ENCODE results near the gene ABAT.
A peak's percentile ranks its signal among the peaks of the same experiment; 100 is the strongest.
"Not testable (repeated sequence)": the region's sequence is repeated elsewhere in the genome, so short reads cannot be mapped to it uniquely, and the experiment has no call there.

Gene ABAT

DNA sequence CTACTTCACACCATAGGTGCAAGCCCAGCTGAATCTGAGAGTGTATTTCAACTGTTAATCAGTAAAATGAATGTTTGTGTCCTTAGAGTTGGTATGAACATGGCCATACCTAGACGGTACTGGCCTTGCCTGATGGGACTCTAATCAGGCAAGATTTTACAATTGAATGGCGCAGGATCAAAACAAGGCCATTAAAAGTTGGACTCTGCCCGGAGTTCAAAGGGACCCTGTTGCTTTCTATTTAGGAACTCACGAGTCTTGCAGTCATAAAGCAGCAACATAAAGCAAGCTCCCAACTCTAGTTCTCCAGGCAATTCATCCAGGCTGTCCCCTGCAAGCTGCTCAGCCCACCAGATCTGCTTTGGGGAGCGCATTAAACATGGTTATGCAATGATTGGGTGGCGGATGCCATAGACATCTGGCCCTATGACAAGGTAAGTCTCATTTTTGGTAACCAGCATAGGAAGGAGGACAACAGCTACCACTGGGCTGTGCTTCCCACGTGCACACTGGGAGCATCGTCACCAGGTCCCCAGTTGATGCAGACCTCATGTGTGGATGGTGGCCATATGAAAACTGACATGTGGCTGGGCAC, 114.3 kb downstream of the ABAT start:
- H3K9me3 ChIP-seq (ENCODE audit: control insufficient read depth, insufficient read depth, low read depth, low read length) = no peaks in the 10 kb centered on the region
- no peak overlapping the region for H3K4me3 ChIP-seq (ENCODE audit: low read depth, low read length)
- no peaks in the 10 kb centered on the region for H3K27me3 ChIP-seq (ENCODE audit: control insufficient read depth, insufficient read depth, low read length)
- no peak overlapping the region for H3K27ac ChIP-seq (ENCODE audit: low read depth, low read length)
- no peak overlapping the region for H3K9ac ChIP-seq (ENCODE audit: low read length)
- H3K4me1 ChIP-seq (ENCODE audit: control insufficient read depth, insufficient read depth, low read length) = no peaks in the 10 kb centered on the region
- H3K36me3 ChIP-seq (ENCODE audit: control insufficient read depth, insufficient read depth, low read length) = no peaks in the 10 kb centered on the region

DNA sequence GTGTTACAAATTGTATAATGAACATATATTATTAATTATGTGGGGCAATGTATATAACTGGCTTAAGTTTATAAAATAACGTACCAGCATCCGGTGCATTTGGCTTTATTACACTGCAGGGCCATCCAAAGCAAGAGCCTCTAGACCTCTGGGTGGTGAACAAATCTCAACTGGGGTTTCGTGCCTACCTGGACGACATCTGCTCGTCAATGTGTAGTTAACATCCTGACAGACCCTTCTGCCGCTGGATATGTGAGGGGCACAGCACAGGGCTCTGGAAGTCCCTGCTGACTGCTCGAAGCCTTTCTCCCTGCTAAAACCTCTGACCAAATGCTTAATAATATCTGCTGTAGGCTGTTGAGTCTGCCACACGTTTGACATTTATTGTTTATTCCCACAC, 120.7 kb downstream of the ABAT start:
- Histone ChIP-seq H3K36me3 (ENCODE audit: control insufficient read depth, insufficient read depth, low read length) (peaks cover 14% of the 10 kb centered on the region), H3K4me1 (ENCODE audit: control insufficient read depth, insufficient read depth, low read length) (peaks cover 12% of the 10 kb centered on the region), H3K4me3 (ENCODE audit: low read depth, low read length) (no peak overlapping the region), H3K9ac (ENCODE audit: low read length) (no peak overlapping the region), H3K9me3 (ENCODE audit: control insufficient read depth, insufficient read depth, low read depth, low read length) (no peaks in the 10 kb centered on the region), H3K27me3 (ENCODE audit: control insufficient read depth, insufficient read depth, low read length) (no peaks in the 10 kb centered on the region), H3K27ac (ENCODE audit: low read depth, low read length) (no peak overlapping the region)

DNA sequence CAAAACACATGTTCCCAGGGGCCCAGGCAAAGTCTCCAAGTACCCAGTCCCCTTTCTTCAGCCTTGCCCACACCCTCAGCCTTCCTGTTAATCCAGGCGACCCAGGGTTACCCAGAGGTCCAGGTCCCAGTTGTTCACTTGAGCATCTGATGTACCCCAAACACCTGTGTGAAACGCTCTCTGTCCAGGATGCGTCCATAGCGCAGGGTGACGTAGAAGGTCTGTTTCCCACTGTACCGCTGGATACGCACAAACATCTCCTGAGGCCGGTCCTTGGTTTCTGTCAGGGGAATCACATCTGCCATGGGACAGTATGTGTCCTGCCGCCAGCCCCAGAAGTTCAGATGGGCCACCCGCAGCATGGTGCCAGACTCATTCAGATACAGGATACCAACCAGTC, 121.4 kb downstream of the ABAT start:
- H3K27me3 ChIP-seq (ENCODE audit: control insufficient read depth, insufficient read depth, low read length) = no peaks in the 10 kb centered on the region
- H3K36me3 ChIP-seq (ENCODE audit: control insufficient read depth, insufficient read depth, low read length) = peaks cover 18% of the 10 kb centered on the region
- H3K27ac ChIP-seq (ENCODE audit: low read depth, low read length) = no peak overlapping the region
- H3K9ac ChIP-seq (ENCODE audit: low read length) = no peak overlapping the region
- H3K9me3 ChIP-seq (ENCODE audit: control insufficient read depth, insufficient read depth, low read depth, low read length) = no peaks in the 10 kb centered on the region
- no peak overlapping the region for H3K4me3 ChIP-seq (ENCODE audit: low read depth, low read length)
- peaks cover 12% of the 10 kb centered on the region for H3K4me1 ChIP-seq (ENCODE audit: control insufficient read depth, insufficient read depth, low read length)

DNA sequence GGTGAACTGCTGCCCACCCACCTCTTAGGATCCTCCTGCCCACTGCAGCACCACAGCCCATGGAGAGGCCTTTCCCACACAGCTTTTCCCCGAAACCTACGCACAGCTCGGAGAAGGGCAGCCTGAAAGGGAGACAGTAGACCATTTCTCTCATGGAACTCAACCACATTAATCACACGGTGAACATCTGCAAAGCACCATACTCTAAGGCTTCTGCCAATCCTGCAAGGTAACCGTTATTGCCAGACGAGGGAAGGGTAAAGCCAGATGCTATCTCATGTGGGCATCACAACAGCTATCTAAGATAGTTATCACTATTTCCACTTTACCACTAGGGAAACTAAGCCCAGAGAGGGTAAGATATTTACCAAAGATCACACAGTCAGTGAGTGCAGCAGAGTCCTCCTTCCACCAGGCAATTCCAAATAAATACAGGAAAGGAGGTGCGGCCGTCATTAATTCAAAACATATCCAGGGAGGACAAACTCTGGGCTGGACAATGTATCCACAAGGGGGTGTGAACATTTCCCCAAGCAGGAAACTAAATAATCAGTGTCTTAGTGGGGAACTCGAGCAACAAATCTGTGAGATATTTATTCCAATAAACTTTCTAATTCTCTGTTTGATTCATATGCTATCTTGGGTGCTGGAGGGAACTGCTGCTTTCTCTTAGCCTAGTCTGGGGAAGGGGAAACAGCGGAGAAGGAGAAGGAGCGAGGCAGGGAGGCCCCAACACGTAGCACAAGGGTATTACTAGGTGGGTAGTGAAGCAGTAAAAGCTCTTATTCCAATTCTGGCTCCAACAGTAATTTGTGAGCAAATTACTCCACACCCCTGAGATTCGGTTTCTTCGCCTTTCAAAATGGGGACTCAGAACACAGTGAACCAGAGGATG, 122.3 kb downstream of the ABAT start:
- Histone ChIP-seq H3K4me1 (ENCODE audit: control insufficient read depth, insufficient read depth, low read length) (peaks cover 12% of the 10 kb centered on the region), H3K27ac (ENCODE audit: low read depth, low read length) (no peak overlapping the region), H3K4me3 (ENCODE audit: low read depth, low read length) (peak overlapping the region; percentile 94), H3K27me3 (ENCODE audit: control insufficient read depth, insufficient read depth, low read length) (no peaks in the 10 kb centered on the region), H3K36me3 (ENCODE audit: control insufficient read depth, insufficient read depth, low read length) (peaks cover 26% of the 10 kb centered on the region), H3K9ac (ENCODE audit: low read length) (peak overlapping the region; percentile 81), H3K9me3 (ENCODE audit: control insufficient read depth, insufficient read depth, low read depth, low read length) (no peaks in the 10 kb centered on the region)

DNA sequence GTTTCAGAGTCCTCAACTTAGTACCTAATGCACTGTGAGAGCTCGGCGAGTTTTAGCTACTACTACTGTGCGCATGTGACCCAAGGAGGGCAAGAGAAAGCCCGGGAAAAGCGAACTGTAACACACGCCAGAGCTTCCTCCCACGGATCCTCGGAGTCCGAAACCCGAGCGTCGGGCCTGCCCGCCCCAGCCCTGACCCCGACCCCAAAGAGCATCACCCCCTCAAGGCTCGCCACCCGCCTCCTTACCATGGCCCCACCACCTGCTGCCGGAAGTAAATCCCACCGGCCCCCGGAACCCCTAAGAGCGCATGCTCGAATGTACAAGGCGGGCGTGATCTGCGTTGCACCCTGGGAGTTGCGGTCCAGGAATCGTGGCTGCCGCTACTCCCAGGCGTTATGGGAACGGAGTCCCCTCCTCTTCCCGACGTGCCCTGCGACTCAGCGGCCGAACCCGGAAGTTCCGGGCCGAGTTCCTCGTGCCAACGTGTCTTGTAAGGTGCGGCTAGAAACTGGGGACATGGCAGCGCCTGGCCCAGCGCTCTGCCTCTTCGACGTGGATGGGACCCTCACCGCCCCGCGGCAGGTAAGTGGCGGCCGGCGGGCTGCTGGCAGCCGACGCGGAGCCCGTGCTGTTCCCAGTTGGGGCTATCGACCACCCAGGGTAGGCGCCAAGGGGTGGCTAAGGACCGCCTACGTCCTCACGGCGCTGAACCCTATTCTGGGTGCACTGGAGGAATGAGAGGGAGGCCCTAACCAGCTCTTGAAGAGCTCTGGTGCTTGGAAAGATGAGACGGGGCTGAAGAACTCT, 123.2 kb downstream of the ABAT start, which contains the start of the genes PMM2 and TMEM186:
Gene PMM2 (plus strand): TSS at position 476 of the 810 bp plus-strand sequence. CDS start 44 bp downstream, at position 520.
Gene TMEM186 (minus strand): TSS at position 276 of the 810 bp plus-strand sequence. CDS start 25 bp downstream, at position 251.
- Histone ChIP-seq H3K27ac (ENCODE audit: low read depth, low read length) (peak within 1 kb of the TSS; percentile 92), H3K9me3 (ENCODE audit: control insufficient read depth, insufficient read depth, low read depth, low read length) (no peaks in the 10 kb centered on the region), H3K4me1 (ENCODE audit: control insufficient read depth, insufficient read depth, low read length) (peaks cover 12% of the 10 kb centered on the region), H3K9ac (ENCODE audit: low read length) (peak within 1 kb of the TSS; percentile 96), H3K27me3 (ENCODE audit: control insufficient read depth, insufficient read depth, low read length) (no peaks in the 10 kb centered on the region), H3K4me3 (ENCODE audit: low read depth, low read length) (peak within 1 kb of the TSS; percentile 94), H3K36me3 (ENCODE audit: control insufficient read depth, insufficient read depth, low read length) (peaks cover 35% of the 10 kb centered on the region)

DNA sequence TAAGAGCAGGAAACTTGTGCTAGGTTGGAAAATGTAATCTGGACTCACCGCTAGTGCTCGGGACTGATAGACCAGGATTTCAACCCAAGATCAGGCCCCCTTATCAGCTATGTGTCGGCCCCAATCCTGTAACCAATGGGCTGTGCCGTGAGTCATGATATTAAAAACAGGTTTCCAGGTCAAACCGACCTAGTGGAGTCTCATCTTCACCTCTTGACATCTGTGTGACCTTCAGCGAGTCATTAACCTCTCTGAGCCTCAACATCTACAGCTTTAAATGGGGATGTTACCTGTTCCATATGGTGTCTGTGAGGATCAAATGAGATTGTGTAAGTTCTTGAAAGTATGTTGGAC, 123.7 kb downstream of the ABAT start:
- Histone ChIP-seq H3K27ac (ENCODE audit: low read depth, low read length) (peak overlapping the region; percentile 92), H3K9ac (ENCODE audit: low read length) (peak overlapping the region; percentile 96), H3K36me3 (ENCODE audit: control insufficient read depth, insufficient read depth, low read length) (peaks cover 40% of the 10 kb centered on the region), H3K9me3 (ENCODE audit: control insufficient read depth, insufficient read depth, low read depth, low read length) (no peaks in the 10 kb centered on the region), H3K4me1 (ENCODE audit: control insufficient read depth, insufficient read depth, low read length) (peaks cover 12% of the 10 kb centered on the region), H3K27me3 (ENCODE audit: control insufficient read depth, insufficient read depth, low read length) (no peaks in the 10 kb centered on the region), H3K4me3 (ENCODE audit: low read depth, low read length) (peak overlapping the region; percentile 94)

DNA sequence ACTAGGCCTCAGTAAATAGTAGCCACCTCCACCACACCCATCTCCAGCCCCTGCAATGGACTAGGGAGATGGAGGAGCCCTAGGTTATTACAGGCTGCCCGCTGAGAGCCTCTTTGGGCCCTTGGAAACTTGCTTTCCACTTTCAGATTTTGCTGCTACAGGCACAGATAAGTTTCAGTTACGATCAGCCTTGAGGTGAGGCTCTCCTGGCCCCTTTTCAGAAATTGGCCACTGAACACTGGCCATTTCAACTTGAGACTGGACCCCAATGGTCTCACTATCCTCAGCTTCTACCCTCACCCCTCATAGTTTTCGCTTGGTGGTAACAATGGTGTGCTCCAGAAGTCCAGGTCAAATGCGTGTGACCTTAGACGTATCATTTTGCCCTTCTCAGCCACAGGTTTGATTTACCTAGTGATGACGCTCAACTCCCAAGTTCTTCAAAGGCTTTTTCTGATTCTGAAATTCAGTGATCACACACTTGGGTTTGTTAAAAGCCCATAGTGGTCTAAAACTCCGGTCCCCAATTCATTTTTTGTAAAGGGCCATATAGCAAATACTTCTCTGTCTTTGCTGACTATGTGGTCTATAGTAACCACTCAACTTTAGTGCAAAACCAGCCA, 124.2 kb downstream of the ABAT start:
- Histone ChIP-seq H3K9me3 (ENCODE audit: control insufficient read depth, insufficient read depth, low read depth, low read length) (no peaks in the 10 kb centered on the region), H3K27me3 (ENCODE audit: control insufficient read depth, insufficient read depth, low read length) (no peaks in the 10 kb centered on the region), H3K4me3 (ENCODE audit: low read depth, low read length) (peak overlapping the region; percentile 94), H3K36me3 (ENCODE audit: control insufficient read depth, insufficient read depth, low read length) (peaks cover 45% of the 10 kb centered on the region), H3K4me1 (ENCODE audit: control insufficient read depth, insufficient read depth, low read length) (peaks cover 12% of the 10 kb centered on the region), H3K27ac (ENCODE audit: low read depth, low read length) (no peak overlapping the region), H3K9ac (ENCODE audit: low read length) (peak overlapping the region; percentile 96)

DNA sequence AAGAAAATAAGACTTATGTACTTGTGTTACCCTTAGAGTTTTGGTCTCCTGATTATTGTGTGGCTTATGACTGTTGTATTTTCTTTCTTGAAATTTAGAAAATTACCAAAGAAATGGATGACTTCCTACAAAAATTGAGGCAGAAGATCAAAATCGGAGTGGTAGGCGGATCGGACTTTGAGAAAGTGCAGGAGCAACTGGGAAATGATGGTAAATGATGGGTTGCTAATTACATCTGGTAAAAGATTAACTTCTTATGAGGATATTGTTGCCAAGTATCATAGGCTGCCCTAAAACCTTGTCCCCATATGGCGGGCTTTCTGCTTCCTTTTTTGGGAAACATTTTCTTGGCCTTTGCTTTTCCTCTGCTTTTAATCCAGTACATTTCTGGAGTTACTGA, 127.3 kb downstream of the ABAT start:
- H3K9me3 ChIP-seq (ENCODE audit: control insufficient read depth, insufficient read depth, low read depth, low read length) = no peaks in the 10 kb centered on the region
- no peaks in the 10 kb centered on the region for H3K27me3 ChIP-seq (ENCODE audit: control insufficient read depth, insufficient read depth, low read length)
- H3K4me1 ChIP-seq (ENCODE audit: control insufficient read depth, insufficient read depth, low read length) = peaks cover 9% of the 10 kb centered on the region
- peaks cover 69% of the 10 kb centered on the region for H3K36me3 ChIP-seq (ENCODE audit: control insufficient read depth, insufficient read depth, low read length)
- H3K9ac ChIP-seq (ENCODE audit: low read length) = no peak overlapping the region
- H3K27ac ChIP-seq (ENCODE audit: low read depth, low read length) = no peak overlapping the region
- H3K4me3 ChIP-seq (ENCODE audit: low read depth, low read length) = no peak overlapping the region

DNA sequence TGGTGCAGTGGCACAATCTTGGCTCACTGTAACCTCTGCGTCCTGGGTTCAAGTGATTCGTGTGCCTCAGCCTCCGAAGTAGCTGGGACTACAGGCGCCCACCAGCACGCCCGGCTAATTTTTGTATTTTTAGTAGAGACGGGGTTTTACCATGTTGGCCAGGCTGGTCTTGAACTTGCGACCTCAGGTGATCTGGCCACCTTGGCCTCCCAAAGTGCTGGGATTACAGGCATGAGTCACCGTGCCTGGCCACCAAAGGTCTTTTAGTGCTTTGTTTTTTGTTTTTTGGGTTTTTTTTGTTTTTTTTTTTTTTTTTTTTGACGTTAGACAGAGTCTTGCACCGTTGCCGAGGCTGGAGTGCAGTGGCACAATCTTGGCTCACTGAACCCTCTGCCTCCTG, 129.3 kb downstream of the ABAT start:
- H3K4me1 ChIP-seq (ENCODE audit: control insufficient read depth, insufficient read depth, low read length); H3K27me3 ChIP-seq (ENCODE audit: control insufficient read depth, insufficient read depth, low read length); H3K9ac ChIP-seq (ENCODE audit: low read length); H3K9me3 ChIP-seq (ENCODE audit: control insufficient read depth, insufficient read depth, low read depth, low read length); H3K4me3 ChIP-seq (ENCODE audit: low read depth, low read length); H3K27ac ChIP-seq (ENCODE audit: low read depth, low read length): not testable (repeated sequence)
- H3K36me3 ChIP-seq (ENCODE audit: control insufficient read depth, insufficient read depth, low read length) = peaks cover 87% of the 10 kb centered on the region

DNA sequence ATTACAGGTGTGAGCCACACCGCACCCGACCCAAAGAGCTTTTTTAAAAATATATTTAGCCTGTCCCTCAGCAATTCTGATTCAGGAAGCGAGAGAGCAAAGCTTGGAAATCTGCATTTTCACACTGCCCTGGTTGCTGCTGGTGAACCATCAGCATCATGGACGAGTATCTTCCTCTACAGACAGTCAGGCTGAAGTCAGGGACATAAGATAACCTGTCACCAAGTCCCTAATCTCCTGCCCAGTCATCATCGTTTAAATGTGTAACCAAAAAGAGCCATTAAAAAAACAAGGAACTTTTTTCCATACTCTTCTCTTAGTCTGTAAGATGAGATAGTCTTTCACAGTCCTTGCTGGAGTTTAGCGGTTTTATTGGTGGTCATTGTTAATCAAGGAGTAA, 129.9 kb downstream of the ABAT start:
- H3K9ac ChIP-seq (ENCODE audit: low read length) = no peak overlapping the region
- H3K9me3 ChIP-seq (ENCODE audit: control insufficient read depth, insufficient read depth, low read depth, low read length) = no peaks in the 10 kb centered on the region
- peaks cover under 1% of the 10 kb centered on the region; the same call in 1 of the 2 replicates for H3K4me1 ChIP-seq (ENCODE audit: control insufficient read depth, insufficient read depth, low read length)
- H3K4me3 ChIP-seq (ENCODE audit: low read depth, low read length) = no peak overlapping the region
- no peak overlapping the region for H3K27ac ChIP-seq (ENCODE audit: low read depth, low read length)
- no peaks in the 10 kb centered on the region for H3K27me3 ChIP-seq (ENCODE audit: control insufficient read depth, insufficient read depth, low read length)
- peaks cover 90% of the 10 kb centered on the region for H3K36me3 ChIP-seq (ENCODE audit: control insufficient read depth, insufficient read depth, low read length)

Measured in HUES6 (cell line).